BE2C (cell line): ENCODE data around the gene SMIM28.
"Not testable (repeated sequence)": the region's sequence is repeated elsewhere in the genome, so short reads cannot be mapped to it uniquely, and the experiment has no call there.

Experiments
- DNase-seq: peaks from one replicate; pipeline ENCODE4 v3.0.0-alpha.2; 2020
- H3K27me3 ChIP-seq: fragments of 250-450 bp; sonication (Bioruptor Pico); 2 replicates; pipeline ENCODE4 v1.5.1; 2020; ENCODE audit warnings: mild to moderate bottlenecking
- H3K36me3 ChIP-seq: fragments of 250-450 bp; sonication (Bioruptor Pico); 2 replicates; pipeline ENCODE4 v1.5.1; 2020; ENCODE audit warnings: mild to moderate bottlenecking
- H3K4me1 ChIP-seq: fragments of 250-450 bp; sonication (Bioruptor Pico); 2 replicates; pipeline ENCODE4 v1.5.1; 2020
- H3K4me3 ChIP-seq: 2 replicates; pipeline ENCODE4 v1.5.1; 2011; ENCODE audit warnings: low read depth, low read length
- H3K9me3 ChIP-seq: fragments of 250-450 bp; sonication (Bioruptor Pico); 2 replicates; pipeline ENCODE4 v1.5.1; 2020
- CTCF ChIP-seq: IDR thresholded peaks from 2 replicates; pipeline ENCODE4 v1.5.1; 2012; ENCODE audit warnings: mild to moderate bottlenecking, low read depth, low read length

Gene SMIM28

GRCh38 chr6:138421608-138422007 lies 43.9 kb downstream of the SMIM28 start:
- Histone ChIP-seq H3K27me3 (peaks cover 21% of the 10 kb centered on the region), H3K4me1 (no peaks in the 10 kb centered on the region), H3K4me3 (no peak overlapping the region), H3K9me3 (no peaks in the 10 kb centered on the region), H3K36me3 (no peaks in the 10 kb centered on the region)
- DNase-seq, result no peak
- no peak for TF ChIP-seq CTCF

- Histone ChIP-seq H3K36me3 (no peaks in the 10 kb centered on the region), H3K4me3 (no peak overlapping the region), H3K4me1 (no peaks in the 10 kb centered on the region), H3K27me3 (peaks cover 26% of the 10 kb centered on the region), H3K9me3 (no peaks in the 10 kb centered on the region)
- TF ChIP-seq CTCF, result no peak
- DNase-seq, result no peak
These were observed 45.2 kb downstream of the SMIM28 start for GRCh38 chr6:138422861-138423260.

GRCh38 chr6:138424004-138424904 lies 46.5 kb downstream of the SMIM28 start:
- no peak for TF ChIP-seq CTCF
- no peaks in the 10 kb centered on the region for H3K36me3 ChIP-seq
- H3K4me1 ChIP-seq, result no peaks in the 10 kb centered on the region
- no peaks in the 10 kb centered on the region for H3K9me3 ChIP-seq
- DNase-seq, result peak; percentile 14
- H3K4me3 ChIP-seq, result peak overlapping the region; percentile 31
- H3K27me3 ChIP-seq, result peaks cover 32% of the 10 kb centered on the region

- H3K27me3 ChIP-seq, result peaks cover 42% of the 10 kb centered on the region
- not testable (repeated sequence) for H3K36me3 ChIP-seq, H3K4me3 ChIP-seq, H3K9me3 ChIP-seq, DNase-seq, H3K4me1 ChIP-seq
These were observed 47.6 kb downstream of the SMIM28 start for GRCh38 chr6:138425256-138425655.

GRCh38 chr6:138426500-138427123 lies 48.9 kb downstream of the SMIM28 start:
- no peaks in the 10 kb centered on the region for H3K4me1 ChIP-seq
- no peak for DNase-seq
- H3K27me3 ChIP-seq, result peaks cover 56% of the 10 kb centered on the region
- H3K9me3 ChIP-seq, result no peaks in the 10 kb centered on the region
- H3K4me3 ChIP-seq, result no peak overlapping the region
- TF ChIP-seq CTCF, result no peak
- H3K36me3 ChIP-seq, result no peaks in the 10 kb centered on the region

- Histone ChIP-seq H3K4me3 (no peak overlapping the region), H3K4me1 (no peaks in the 10 kb centered on the region), H3K36me3 (no peaks in the 10 kb centered on the region), H3K27me3 (peaks cover 67% of the 10 kb centered on the region), H3K9me3 (no peaks in the 10 kb centered on the region)
- no peak for TF ChIP-seq CTCF
- DNase-seq, result no peak
These were observed 50.0 kb downstream of the SMIM28 start for GRCh38 chr6:138427701-138428100.
